Ishikawa (cell line): ENCODE results near the gene MEF2C.

ENCODE experiments used
- CREB1 ChIP-seq: IDR thresholded peaks from 2 replicates; pipeline ENCODE4 v1.6.1; 2012; ENCODE audit warnings: low read depth
- EGR1 ChIP-seq: IDR thresholded peaks from 2 replicates; pipeline ENCODE4 v1.6.1; 2012
- EP300 ChIP-seq: IDR thresholded peaks from 2 replicates; pipeline ENCODE4 v1.6.1; 2012; ENCODE audit warnings: borderline replicate concordance
- MAX ChIP-seq: IDR thresholded peaks from 2 replicates; pipeline ENCODE4 v1.6.1; 2012
- REST ChIP-seq: IDR thresholded peaks from 2 replicates; pipeline ENCODE4 v1.6.1; 2012; ENCODE audit warnings: low read depth, mild to moderate bottlenecking
- TEAD4 ChIP-seq: IDR thresholded peaks from 2 replicates; pipeline ENCODE4 v1.6.1; 2012
- USF1 ChIP-seq: IDR thresholded peaks from 2 replicates; pipeline ENCODE4 v1.6.1; 2012
- YY1 ChIP-seq: IDR thresholded peaks from 2 replicates; pipeline ENCODE4 v1.6.1; 2012; ENCODE audit warnings: low read depth

GRCh38 chr5:88888848-88889188 lies 5.8 kb upstream of the MEF2C start:
- no peak for TF ChIP-seq YY1
- TF ChIP-seq TEAD4: no peak
- no peak for TF ChIP-seq MAX
- no peak for TF ChIP-seq REST
- TF ChIP-seq EP300: no peak
- no peak for TF ChIP-seq EGR1
- no peak for TF ChIP-seq CREB1
- no peak for TF ChIP-seq USF1
